Sigmoid colon (tissue), 7 donors: ENCODE data around the gene HIF1AN. TPM values are rescaled to one million over a fixed set of nuclear protein-coding genes. Genes with fewer than 3 reads are reported as not detected.

Source experiments
- DNase-seq: peaks from one replicate; pipeline ENCODE4 v3.0.0-alpha.2; 2019
- H3K27ac ChIP-seq, 4 donors: fragments of 200-600 bp; sonication (generic); one replicate each; pipeline ENCODE4 v1.5.1; 2016 to 2019; ENCODE audit warnings: mild to moderate bottlenecking in 1 of 4
- H3K27me3 ChIP-seq, 3 donors: fragments of 200-600 bp; sonication (generic); one replicate each; pipeline ENCODE4 v1.5.1; 2019; ENCODE audit warnings: mild to moderate bottlenecking in 1 of 3
- H3K36me3 ChIP-seq, 4 donors: fragments of 200-600 bp; sonication (generic); one replicate each; pipeline ENCODE4 v1.5.1; 2016 to 2019
- H3K4me1 ChIP-seq, 4 donors: fragments of 200-600 bp; sonication (generic); one replicate each; pipeline ENCODE4 v1.5.1; 2017 to 2019
- H3K4me3 ChIP-seq, 4 donors: fragments of 200-600 bp; sonication (generic); one replicate each; pipeline ENCODE4 v1.5.1; 2017 to 2019; ENCODE audit warnings: mild to moderate bottlenecking in 2 of 4, moderate library complexity in 1 of 4
- H3K9me3 ChIP-seq, 4 donors: fragments of 200-600 bp in 3 of 4; sonication (generic) in 3 of 4; one replicate each; pipeline versions ENCODE4 v1.5.1 to v1.6.1; 2013 to 2019
- EP300 ChIP-seq, 4 donors: sonication (generic); formaldehyde crosslinking; IDR thresholded peaks; one replicate each; pipeline ENCODE4 v1.6.1; 2017; ENCODE audit warnings: antibody characterized with exemption in 4 of 4
- POLR2A ChIP-seq, 2 donors: fragments of 450-650 bp; IDR thresholded peaks; one replicate each; pipeline ENCODE4 v1.6.1; 2016; ENCODE audit warnings: antibody characterized with exemption in 2 of 2, mild to moderate bottlenecking in 2 of 2, moderate library complexity in 2 of 2
- POLR2AphosphoS5 ChIP-seq, 4 donors: sonication (generic); formaldehyde crosslinking; IDR thresholded peaks; one replicate each; pipeline ENCODE4 v1.6.1; 2017; ENCODE audit warnings: antibody characterized with exemption in 4 of 4
- WGBS, 2 donors: extraction: QIAGEN DNeasy Blood & Tissue Kit; methylation state at CpG; one replicate each; pipeline ENCODE4 v1.1.7; 2013; 5-methylcytosine and 5-hydroxymethylcytosine counted together
- intact Hi-C: fragments of 100-400 bp; cut with DNase I; formaldehyde crosslinking; loops from one replicate; pipeline ENCODE4 v1.15.1; 2023
- polyA plus RNA-seq, 3 donors: library from polyadenylated mRNA; stranded (reverse); fragments of 200-250 nt; gene quantifications; one replicate each; pipeline ENCODE4 v1.2.3, GENCODE V29; 2013
- total RNA-seq, 4 donors: library from RNA; depleted of rRNA; stranded (reverse); fragments of >200 nt; gene quantifications; one replicate each; pipeline ENCODE4 v1.1.0, GENCODE V29; 2016
- TF ChIP-seq, protein P1 (sequence below), 4 experiments: fragments of 450-650 bp in 3 of 4; fragments of 200-600 bp in 1 of 4; IDR thresholded peaks; one replicate each; pipeline ENCODE4 v1.5.1; 2016 to 2019; ENCODE audit warnings: antibody characterized with exemption in 4 of 4, mild to moderate bottlenecking in 3 of 4, moderate library complexity in 2 of 4
- donor health status: healthy with polysubstance abuse.
- donor health status: Bipolar disorder and iron deficiency.
- donor health status: healthy.

Gene HIF1AN
- total and polyA plus RNA-seq, 7 donors = 4.2 to 23.8 (median 13.2) TPM

DNA sequence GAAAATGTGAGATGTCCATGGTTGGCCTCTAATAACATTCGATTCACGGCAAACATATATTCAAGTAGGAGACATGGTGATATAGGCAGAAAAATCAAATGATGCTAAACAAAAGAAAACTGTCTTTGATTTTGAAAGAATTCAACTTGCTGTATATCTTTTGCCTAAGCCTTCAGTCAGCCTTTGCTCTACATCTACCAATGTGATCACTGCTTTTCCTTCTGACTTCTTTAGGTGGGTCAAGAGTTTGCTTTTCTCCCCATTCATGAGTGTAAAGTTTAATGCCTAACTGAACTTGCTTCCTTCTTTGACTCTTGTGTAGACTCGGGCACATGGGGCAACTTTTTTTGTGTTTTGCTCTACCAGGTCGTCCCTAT is 417 bp upstream of the HIF1AN start:
- peak overlapping the region; percentile 76 to 78 (median 78) for H3K27ac ChIP-seq
- intact Hi-C loops = no loop called here
- peak overlapping the region; percentile 69 to 80 (median 78) for H3K4me3 ChIP-seq
- H3K36me3 ChIP-seq = peaks cover 0 to 29% (median 6%) of the 10 kb centered on the region in 4 donors
- TF ChIP-seq, protein P1, sequence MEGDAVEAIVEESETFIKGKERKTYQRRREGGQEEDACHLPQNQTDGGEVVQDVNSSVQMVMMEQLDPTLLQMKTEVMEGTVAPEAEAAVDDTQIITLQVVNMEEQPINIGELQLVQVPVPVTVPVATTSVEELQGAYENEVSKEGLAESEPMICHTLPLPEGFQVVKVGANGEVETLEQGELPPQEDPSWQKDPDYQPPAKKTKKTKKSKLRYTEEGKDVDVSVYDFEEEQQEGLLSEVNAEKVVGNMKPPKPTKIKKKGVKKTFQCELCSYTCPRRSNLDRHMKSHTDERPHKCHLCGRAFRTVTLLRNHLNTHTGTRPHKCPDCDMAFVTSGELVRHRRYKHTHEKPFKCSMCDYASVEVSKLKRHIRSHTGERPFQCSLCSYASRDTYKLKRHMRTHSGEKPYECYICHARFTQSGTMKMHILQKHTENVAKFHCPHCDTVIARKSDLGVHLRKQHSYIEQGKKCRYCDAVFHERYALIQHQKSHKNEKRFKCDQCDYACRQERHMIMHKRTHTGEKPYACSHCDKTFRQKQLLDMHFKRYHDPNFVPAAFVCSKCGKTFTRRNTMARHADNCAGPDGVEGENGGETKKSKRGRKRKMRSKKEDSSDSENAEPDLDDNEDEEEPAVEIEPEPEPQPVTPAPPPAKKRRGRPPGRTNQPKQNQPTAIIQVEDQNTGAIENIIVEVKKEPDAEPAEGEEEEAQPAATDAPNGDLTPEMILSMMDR (IDR thresholded peaks at IDR 0.05) = no peak
- no peak for TF ChIP-seq POLR2AphosphoS5 (IDR thresholded peaks at IDR 0.05)
- TF ChIP-seq EP300 (IDR thresholded peaks at IDR 0.05) = no peak
- no peak for TF ChIP-seq POLR2A (IDR thresholded peaks at IDR 0.05)
- H3K27me3 ChIP-seq = no peaks in the 10 kb centered on the region
- H3K4me1 ChIP-seq = peaks cover 0 to 29% (median 23%) of the 10 kb centered on the region in 4 donors
- no peaks in the 10 kb centered on the region for H3K9me3 ChIP-seq
- no peak for DNase-seq
- 49% methylated on average over 4 of the region's 4 CpGs for WGBS, 2 donors

DNA sequence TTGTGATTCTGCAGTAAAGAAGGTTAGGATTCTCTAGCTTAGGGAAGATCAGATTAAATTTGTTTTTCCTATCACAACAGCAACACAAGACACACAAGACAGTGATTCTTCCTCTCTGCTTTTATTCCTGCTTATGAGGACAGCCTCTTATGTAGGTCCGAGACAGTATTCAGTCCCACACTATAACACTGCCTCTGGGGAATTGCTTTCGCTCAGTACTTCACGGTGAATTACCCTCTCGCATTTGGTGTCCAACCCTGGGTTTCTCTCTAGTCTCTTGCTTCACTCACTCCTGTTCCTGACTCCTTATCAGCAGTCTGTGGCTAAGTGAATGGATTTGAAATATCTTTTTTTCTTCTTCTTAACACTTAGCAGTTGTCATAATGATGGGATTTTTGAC is 1.7 kb downstream of the HIF1AN start:
- no peaks in the 10 kb centered on the region for H3K9me3 ChIP-seq
- H3K27me3 ChIP-seq = no peaks in the 10 kb centered on the region
- H3K4me1 ChIP-seq = peaks cover 0 to 27% (median 23%) of the 10 kb centered on the region in 4 donors
- H3K4me3 ChIP-seq = no peak overlapping the region
- H3K36me3 ChIP-seq = peaks cover 0 to 51% (median 14%) of the 10 kb centered on the region in 4 donors
- no peak for DNase-seq
- TF ChIP-seq, protein P1 (IDR thresholded peaks at IDR 0.05) = no peak
- TF ChIP-seq EP300 (IDR thresholded peaks at IDR 0.05) = no peak
- no peak for TF ChIP-seq POLR2AphosphoS5 (IDR thresholded peaks at IDR 0.05)
- TF ChIP-seq POLR2A (IDR thresholded peaks at IDR 0.05) = no peak
- H3K27ac ChIP-seq = no peak overlapping the region
- 91 to 97% methylated on average over 4 of the region's 4 CpGs for WGBS, 2 donors
- intact Hi-C loops = no loop called here

DNA sequence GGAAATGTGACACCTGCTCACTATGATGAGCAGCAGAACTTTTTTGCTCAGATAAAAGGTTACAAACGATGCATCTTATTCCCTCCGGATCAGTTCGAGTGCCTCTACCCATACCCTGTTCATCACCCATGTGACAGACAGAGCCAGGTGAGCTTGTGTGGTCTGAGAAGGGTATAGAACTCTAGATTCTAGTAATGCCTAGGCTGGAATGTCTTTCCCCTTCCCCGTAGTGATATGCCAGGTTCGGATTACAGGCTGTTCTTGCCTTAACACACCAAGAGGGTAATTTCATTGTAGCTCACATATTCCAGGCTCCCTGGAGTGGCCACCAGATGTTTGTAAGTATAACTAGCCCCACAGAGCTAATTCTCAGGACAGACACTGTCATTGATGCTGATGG is 9.2 kb downstream of the HIF1AN start:
- H3K4me3 ChIP-seq = no peak overlapping the region
- DNase-seq = no peak
- TF ChIP-seq, protein P1 (IDR thresholded peaks at IDR 0.05) = no peak
- TF ChIP-seq POLR2AphosphoS5 (IDR thresholded peaks at IDR 0.05) (no peak), POLR2A (IDR thresholded peaks at IDR 0.05) (no peak), EP300 (IDR thresholded peaks at IDR 0.05) (no peak)
- no peak overlapping the region for H3K27ac ChIP-seq
- WGBS, 2 donors = 94 to 95% methylated on average over 5 of the region's 5 CpGs
- H3K36me3 ChIP-seq = peaks cover 35 to 99% (median 65%) of the 10 kb centered on the region in 4 donors
- H3K9me3 ChIP-seq = no peaks in the 10 kb centered on the region
- no peaks in the 10 kb centered on the region for H3K27me3 ChIP-seq
- intact Hi-C loops = no loop called here
- H3K4me1 ChIP-seq = no peaks in the 10 kb centered on the region

DNA sequence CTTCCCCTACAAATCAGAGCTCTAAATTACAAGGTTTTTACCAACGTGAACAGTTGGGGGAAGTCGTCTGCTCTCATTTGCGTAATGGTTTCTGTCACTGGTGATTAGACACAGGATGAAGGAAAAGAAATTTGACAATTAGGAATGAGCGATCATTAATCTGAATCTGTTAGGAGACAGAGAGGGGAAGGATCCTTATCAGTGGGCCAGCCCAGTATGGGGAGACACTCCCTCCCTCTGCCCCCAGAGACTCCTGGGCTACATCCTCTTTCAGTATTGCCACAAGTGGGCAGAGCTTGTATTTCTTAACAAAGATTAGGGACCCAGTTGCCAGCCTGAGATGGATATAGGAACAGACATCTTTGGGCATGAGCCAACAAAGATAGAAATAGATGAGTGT is 15.5 kb downstream of the HIF1AN start:
- H3K36me3 ChIP-seq = peaks cover 22 to 70% (median 36%) of the 10 kb centered on the region in 4 donors
- no peak overlapping the region for H3K27ac ChIP-seq
- H3K4me3 ChIP-seq = no peak overlapping the region
- no peak for DNase-seq
- 79 to 84% methylated on average over 4 of the region's 4 CpGs for WGBS, 2 donors
- no peaks in the 10 kb centered on the region for H3K27me3 ChIP-seq
- H3K9me3 ChIP-seq = no peaks in the 10 kb centered on the region
- no peaks in the 10 kb centered on the region for H3K4me1 ChIP-seq
- TF ChIP-seq, protein P1 (IDR thresholded peaks at IDR 0.05) = no peak
- TF ChIP-seq POLR2A (IDR thresholded peaks at IDR 0.05) (no peak), EP300 (IDR thresholded peaks at IDR 0.05) (no peak), POLR2AphosphoS5 (IDR thresholded peaks at IDR 0.05) (no peak)
- intact Hi-C loops = no loop called here

GRCh38 chr10:100551738-100552137 is 16.0 kb downstream of the HIF1AN start:
- WGBS, 2 donors = 74 to 86% methylated on average over 5 of the region's 5 CpGs
- Histone ChIP-seq H3K27ac (no peak overlapping the region), H3K4me1 (no peaks in the 10 kb centered on the region), H3K9me3 (no peaks in the 10 kb centered on the region), H3K4me3 (no peak overlapping the region), H3K27me3 (no peaks in the 10 kb centered on the region), H3K36me3 (peaks cover 17 to 65% (median 31%) of the 10 kb centered on the region in 4 donors)
- no peak for DNase-seq
- intact Hi-C loops = no loop called here
- TF ChIP-seq, protein P1 (IDR thresholded peaks at IDR 0.05) = no peak
